Activated CD4-positive, alpha-beta T cell treated with anti-CD3 and anti-CD28 coated beads, Interleukin-10, Interleukin-2, amounts not matched to agents 100 ng/mL and 50 ng/mL, durations not matched to agents 16 hours and 8 hours (primary cell): Measurements from ENCODE around the gene MRE11.
"Not testable (repeated sequence)": the region's sequence is repeated elsewhere in the genome, so short reads cannot be mapped to it uniquely, and the experiment has no call there.

Experiments used
- DNase-seq: peaks from one replicate; pipeline ENCODE4 v3.0.0-alpha.2; 2020

MRE11 gene

DNA sequence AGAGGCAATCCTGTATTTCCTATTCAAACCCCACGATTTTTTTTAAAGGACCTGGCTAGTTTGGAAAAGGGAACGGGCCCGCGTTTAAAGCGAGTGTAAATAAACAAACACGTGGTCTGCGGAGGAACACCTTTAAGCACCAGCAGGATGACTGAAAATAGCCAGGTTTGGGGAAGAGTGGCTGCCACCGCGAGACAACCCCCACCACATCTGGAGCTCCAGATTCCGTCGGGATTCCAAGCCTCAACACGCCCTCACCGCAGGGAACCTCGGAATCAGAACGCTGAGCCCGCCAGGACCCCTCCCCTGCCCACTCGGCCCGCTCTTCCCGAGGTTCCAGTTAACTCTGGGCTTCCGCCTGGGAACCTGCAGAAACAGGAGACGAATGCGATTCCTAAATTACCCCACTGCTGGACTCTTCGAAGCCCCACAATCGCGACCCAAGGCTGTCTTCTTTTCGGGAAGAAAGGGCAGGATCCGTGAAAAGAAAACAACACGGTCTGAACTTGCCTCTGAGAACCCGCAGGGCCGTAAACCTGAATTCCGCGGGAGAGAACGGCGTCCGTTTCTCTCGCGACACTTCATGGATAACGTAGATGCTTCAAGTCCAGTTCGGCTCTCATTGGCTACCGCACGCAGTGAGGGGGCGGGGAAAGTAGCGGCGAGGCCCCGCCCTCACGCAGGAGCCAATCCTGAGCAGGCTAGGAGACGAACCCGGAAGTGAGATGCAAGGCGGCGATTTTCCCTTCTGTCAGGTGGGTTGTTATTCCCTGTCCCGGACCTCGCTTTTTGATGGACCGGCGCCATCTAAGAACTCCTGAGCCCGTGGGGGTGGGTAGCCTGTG, at the start of gene MRE11, which contains the start of gene ANKRD49:
TSS of gene MRE11 (minus strand) at position 564 of the 845 bp plus-strand sequence. CDS start 1,043 bp downstream, outside the sequence.
TSS of gene ANKRD49 (plus strand) at position 704 of the 845 bp plus-strand sequence. CDS start 2,710 bp downstream, outside the sequence.
- DNase-seq, result peak; percentile 98

DNA sequence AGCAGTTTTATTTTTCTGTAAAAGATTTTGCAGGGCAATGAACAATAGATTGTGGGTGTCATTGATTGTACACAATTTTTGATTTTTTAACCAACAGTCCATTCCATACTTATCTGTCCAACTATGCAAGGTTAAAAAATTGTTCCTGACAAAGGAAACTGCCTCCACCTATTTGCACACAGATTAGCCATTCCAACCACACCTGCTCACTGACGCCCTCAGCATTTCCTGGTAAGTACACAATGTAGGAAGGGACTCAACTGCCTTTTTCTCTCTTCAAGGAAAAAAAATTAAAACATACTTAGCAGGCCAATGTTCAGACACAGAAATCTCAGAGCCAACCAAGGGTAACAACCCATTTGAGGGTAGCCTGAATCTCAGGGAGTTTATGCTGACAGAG, 45.8 kb upstream of the MRE11 start:
- DNase-seq, result no peak

DNA sequence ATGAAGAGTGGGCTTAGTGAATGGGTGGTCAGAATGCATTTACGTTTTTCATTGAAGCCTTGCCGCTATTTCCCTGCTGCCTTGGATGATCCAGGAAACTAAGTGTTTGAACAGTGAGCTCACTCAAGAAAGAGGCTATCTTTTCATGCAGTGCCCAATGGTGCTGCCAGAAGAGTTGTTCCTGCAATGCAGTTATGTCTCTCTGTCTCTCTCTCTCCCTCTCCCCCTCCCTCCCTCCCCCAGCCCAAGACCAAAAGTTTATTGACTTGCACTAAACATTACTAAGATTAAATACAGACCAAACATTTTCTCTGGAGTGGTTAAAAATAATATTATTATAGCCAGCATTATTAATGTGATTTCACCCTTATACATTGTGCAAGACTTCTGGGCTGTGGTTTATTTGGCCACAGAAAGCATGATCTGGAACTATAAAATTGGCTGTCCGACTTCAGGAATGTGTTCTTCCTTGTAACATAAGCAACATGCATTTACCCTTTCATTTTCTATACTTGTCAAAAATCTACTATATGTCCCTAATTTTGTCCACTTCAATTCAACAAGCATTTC, 43.5 kb upstream of the MRE11 start:
- no peak for DNase-seq

DNA sequence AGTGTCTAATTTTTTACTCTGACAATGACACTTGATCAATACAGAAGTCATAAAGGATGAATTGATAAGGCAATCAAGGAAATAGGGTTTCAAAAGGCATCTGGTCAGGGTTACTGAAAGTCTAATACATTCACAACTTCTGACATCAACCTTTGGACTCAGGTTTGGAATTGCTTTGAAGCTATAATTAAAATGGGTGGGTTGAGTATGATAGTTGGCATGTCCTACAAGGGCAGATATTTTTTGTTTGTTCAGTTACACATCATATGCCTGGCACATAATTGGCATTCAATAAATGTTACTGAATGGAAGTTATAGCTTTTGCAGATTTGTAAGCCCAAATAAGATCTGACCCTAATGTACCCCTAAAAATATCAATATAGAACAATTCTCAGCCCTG, 42.7 kb upstream of the MRE11 start:
- DNase-seq, result no peak

DNA sequence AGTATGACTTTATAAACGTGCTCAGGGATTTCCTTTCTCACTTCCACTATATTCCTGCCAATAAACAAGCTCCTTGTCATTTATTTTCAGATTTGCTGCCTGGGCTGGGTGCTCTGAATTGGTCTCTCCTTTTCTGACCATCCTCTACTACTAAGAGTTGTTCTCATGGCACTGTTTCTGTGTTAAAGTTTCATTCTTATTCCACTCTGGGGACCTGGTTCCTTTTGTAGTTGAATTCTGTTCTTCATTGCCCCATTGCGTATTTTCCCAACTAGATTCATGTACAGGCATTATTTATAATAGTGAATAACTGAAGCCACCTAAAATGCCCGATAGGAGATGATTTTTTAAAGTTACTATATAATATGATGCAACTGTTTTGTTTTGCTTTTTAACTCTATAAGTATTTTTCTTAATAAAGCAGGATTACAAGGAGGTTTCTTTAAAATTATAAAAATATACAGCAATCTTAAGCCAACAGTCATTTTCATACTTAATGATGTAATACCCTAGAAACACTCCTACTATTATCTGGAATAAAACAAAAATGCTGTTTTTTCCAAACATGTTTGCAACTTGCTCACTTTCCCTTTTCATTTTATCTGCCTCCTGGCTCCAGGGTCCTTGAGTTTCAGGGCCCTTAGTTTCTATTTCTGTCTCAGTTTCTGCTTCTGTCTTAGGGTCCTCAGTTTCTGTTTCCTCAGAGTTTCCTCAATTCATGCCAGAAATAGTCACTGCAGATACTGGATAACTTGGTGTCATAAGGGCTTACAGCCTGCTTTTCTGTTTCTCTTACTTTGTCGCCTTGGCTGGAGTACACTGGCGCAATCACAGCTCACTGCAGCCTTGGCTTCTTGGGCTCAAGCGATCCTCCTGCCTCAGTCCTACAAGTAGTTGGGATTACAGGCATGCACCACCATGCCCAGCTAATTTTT, 40.3 kb upstream of the MRE11 start:
- no peak for DNase-seq

DNA sequence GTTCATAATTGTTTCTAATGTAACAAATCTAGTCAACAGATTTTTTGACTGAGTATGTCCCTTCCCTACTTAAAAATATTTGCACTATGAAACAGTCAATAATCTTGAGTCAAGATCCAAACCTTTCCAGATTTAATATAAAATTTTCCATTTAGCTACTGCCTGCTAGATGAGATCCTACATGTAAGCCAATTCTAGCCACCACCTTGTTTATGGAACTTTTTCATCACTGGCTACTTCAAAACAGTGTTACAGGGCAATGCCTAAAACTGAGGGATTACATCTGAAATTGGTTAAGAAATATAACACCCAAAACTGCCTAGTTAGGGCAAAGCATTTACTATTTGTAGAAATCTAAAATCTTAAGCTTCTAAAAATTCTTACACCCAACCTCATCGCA, 39.6 kb upstream of the MRE11 start:
- DNase-seq, result no peak

DNA sequence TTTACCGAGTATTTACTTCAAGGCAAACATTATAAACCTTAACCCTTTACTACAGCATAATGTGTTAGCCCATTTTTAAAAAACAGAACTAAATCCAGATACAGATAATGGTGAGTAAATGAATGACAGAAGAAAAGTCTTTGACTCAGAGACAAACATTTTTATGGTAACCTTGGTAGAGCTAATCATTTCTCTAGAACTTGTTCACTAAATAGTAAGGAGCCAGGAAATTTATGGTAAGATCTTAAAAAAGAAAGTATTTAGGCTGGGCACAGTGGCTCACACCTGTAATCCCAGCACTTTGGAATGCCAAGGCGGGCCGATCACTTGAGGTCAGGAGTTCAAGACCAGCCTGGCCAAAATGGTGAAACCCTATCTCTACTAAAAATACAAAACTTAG, 38.6 kb upstream of the MRE11 start:
- DNase-seq, result no peak

DNA sequence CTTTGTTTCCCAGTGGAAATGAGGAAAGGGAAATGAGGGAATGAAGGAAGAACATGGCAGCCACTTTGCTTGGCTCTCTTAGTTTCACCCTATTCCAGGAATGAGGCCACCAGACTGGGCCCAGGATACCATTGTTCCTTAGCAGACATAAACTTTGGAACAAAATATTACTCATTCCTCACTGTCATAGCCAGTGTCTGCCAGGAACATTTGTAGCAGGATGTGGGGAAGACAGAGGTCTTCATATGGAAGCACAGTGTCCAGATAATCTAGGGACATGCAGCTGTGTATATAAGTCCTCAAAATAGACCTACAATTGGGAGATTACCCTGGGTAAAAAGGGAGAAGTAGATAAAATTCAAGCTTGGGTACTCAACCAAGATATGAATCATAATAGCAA, 34.9 kb upstream of the MRE11 start:
- DNase-seq, result no peak

DNA sequence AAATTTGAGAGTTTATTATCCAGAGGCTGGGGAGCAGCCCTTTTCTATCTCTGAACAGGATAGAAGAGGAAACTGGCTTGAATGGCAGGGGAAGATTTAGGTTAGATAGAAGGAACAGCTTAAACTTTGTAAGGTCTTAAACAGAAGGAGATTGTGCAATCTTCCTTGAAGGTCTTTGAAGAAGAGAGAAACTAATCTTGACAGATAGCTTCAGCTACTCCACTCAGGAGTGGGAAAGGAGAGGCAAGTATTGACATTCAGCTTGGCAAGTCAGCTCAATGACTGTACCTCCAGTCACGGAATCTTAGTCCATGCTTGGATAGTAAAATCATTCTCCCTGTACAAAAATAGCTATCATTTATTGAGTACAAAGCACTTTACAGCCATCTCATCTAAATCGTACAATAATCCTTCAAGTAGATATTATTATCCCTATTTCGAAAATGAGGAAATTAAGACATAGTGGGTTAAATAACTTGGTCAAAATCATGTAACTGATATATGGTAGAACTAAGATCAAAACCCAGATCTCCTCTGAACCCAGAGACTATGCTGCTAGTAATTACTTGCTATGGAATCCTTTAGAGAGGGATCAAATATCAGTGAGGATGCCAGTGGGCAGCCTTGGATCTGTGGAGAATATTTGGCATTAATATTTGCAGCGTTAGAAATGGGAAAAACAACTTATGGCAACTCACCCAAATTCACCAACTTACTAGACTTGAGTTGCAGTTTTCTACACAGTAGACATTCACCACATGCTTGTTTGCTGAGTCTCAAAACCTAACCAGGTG, 33.2 kb upstream of the MRE11 start:
- no peak for DNase-seq

DNA sequence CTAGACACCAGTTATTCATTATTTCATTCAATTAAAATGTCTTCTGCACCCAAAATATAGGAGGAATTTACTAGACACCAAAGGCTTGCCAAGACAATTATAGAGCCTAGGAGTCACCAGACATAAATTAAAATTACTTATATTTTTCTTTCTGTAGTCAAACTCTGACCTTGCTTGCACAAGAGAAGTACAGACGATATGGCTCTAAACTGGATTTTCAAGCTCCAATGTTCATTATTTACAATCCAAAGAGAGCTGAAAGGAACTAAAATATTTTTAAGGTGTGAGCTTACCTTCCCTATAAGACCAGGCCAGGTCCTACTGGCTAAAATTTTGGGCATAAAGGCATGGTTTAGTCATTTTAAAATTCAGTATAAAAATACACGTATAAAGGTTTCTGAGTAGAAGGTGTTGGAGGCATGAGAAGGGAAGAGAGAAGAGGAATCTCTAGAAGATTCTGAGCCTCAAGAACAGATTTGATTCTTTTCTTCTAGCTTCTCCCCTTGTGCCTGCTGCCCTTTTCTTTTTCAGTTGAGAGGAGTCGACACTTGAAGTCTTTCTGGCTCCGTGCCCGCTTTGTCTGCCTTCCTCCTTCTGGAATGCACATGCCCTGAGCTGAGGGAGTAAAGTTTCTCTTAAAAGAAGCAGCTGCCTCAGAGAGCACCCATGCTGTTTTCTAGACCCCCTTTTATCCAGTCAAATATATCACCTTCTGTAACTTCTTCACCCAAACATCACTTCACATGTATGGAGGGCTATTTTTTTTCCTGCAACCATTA, 32.1 kb upstream of the MRE11 start:
- DNase-seq, result no peak

DNA sequence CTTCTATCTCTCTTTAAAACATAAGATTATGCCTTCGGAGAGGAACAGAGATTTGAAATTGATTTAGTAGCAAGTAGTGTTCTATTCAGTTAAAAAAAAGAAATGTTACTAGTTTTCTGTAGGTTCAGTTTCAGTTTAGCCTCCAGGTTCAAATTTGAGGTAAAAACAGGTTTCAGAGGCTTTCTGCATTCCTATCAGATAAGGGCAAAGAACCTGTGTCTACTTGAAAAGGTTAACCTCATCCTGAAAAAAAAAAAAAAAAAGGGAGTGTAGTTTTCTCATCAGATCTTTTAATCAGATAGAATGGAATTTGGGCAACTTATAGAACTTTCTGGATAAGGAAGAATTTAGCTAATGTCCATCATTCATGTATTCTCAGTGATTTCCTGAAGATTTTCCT, 30.7 kb upstream of the MRE11 start:
- DNase-seq, result no peak

DNA sequence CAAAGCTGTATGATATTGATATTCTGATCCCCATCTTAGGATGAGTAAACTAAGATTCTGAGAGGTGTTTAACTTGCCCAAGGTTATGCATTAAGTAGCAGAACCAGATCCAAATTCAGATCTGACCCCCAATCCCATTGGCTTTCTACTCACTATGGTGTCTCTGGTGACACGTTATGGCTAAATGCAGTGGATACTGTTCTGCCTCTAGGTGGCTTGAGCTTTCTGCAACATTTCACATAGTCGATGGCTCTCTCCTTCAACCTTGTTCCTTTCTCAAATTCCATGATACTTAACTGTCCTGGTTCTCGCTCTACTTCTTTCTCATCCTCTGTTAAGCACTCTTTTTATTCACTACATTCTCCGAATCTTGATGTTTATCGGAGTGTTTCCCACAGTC, 28.0 kb upstream of the MRE11 start:
- peak; percentile 11 for DNase-seq

DNA sequence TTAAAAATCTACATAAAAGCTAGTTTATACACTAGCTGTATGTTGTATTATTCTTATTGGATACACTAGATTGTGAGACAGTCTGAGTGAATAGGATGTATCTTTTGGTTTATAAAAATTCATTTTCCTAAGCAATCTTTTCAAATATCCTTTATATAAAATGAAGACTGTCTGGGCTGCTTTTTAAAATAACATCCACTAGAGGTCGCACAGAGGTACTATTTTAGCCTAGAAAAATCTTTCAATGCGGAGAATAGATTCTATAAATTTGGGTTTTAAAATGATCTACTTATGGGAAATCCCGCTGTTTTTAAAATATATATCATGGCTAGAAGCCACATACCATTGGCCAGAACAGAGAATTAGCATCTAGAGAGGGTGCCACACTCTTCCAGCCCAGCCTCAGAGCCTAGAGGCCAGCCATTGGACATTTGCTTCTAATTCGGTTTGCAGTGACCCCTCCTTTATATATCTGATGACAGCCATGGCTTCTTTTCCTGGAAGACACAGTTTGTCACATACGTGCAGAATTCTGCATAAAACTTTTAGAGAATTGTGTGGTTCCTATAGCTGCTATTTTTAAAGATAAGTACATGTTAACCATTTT, 25.9 kb upstream of the MRE11 start:
- DNase-seq, result peak; percentile 30

DNA sequence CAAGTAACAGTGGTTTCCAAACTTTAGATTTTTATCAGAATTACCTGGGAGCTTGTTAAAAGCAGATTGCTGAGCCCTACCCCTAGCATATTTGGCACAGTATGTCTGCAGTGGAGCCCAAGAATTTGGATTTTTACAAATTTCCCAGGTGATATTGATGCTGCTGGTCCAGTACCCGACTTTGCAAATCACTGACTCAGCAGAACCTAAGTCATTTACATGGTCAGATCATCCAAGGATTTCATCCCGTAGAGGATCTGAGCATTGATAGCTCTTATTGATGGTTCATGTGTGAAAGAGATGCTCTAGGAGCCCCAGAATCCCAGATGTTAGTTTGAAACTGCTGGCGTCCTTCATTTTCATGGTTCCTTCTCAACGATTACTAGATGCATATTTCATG, 24.7 kb upstream of the MRE11 start:
- DNase-seq, result no peak

DNA sequence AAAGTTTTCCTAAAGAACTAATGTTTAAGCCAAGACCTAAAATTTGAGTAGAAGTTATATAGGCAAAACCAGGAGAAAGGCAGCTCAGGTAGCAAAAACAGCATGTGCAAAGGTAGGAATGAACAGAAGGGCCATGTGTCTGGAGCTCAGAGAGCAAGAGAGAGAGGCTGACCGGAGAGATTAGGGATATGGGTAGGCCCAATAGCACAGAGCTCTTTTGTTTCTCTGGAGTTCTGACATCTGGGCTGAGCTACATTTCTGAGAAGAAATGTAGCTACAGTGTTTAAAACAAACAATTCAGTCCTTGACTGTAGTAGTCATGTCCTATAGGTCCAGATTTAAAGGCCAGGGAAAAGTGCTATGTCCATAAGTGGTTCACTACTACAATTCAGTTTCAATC, 23.1 kb upstream of the MRE11 start:
- DNase-seq, result no peak

DNA sequence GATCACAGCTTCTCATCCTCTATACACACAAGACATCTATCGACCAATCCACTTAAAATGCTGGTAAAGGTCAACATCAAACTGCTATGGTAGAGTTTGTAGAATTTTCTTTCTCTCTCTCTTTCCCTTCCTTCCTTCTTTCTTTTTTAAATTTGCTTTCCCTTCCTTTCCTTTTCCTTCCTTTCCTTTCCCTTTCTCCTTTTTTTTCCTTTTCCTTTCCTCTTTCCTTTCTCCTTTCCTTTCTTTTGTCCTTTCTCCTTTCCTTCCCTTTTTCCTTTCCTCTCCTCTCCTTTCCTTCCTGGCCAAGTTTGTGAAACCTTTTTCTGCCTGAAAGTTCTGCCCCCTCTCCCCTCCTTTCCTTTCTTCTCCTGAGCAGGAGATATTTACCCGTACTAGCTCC, 21.8 kb upstream of the MRE11 start:
- DNase-seq, result no peak

DNA sequence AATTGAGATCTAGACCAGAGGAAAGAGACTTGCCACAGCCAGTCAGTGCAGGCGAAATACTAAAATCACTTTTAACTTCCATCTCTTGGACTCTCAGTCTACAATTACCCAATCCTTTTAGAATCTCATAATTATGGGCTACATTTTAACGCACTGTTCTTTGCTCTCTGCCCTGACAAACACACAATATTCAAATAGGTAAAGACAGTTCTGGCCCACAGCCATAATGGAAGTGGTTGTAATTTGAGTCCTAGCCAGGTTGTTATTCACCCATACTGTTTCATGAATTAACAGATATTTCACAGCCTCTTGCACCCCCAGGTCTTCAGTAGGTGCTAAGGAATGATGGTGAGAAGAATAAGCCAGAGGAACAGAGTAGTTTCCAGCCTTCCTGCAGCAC, 19.4 kb upstream of the MRE11 start:
- no peak for DNase-seq

DNA sequence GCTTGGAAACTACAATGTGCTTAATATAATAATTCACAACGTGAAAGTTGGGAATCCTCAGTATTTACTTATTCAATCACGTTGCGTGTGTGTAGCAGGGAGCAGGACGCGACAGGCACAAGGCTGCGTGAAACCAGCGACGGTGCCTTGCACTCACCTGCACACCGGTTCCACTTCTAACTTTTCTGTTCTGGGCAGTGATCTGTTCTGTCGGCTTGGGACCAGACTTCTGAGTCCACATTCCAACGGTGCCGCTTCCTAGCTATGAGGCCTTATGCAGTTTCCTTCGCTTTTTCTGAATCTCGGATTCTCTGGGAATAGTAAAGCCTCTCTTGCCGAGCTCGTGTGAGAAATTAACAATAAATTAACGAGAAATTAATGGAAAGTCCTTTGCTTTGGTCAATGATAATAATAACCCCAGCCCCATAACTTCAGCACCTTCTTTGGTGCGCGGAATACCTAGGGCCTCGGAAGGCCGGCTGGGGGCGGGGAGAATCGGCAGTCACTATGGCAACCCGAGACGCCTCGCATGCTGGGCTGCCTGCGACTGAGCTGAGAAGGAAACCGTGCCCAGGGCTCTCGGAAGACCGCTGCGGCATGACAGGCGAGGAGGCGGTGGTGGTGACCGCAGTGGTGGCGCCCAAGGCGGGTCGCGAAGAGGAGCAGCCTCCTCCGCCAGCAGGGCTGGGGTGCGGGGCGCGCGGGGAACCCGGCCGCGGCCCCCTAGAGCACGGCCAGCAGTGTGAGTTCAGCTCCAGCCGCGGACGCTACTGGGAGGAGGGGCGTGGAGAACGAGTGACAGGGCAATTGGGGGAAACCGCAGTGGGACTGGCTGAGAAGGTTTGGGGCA, 18.5 kb upstream of the MRE11 start, which contains the start of gene C11orf97:
TSS of gene C11orf97 (plus strand) at position 530 of the 850 bp plus-strand sequence. CDS start at position 598, 68 bp downstream.
- DNase-seq, result peak; percentile 61

DNA sequence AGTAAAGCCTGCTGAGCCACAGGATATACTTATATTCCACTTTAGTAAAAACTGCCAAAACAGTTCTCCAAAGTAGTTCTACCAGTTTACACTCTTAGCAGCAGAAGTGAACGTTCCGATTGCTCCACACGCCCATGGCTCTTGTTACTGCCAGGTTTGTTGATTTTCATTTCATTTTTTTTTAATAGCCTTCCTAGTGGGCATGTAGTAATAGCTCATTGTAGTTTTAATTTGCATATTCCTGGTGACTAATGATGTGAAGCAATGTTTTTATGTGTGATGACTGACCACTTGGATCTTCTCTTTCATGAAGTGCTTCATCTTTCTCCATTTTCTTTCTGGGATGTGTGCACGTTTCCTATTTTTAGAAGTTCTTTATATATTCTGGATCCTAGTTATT, 13.8 kb upstream of the MRE11 start:
- DNase-seq, result no peak

DNA sequence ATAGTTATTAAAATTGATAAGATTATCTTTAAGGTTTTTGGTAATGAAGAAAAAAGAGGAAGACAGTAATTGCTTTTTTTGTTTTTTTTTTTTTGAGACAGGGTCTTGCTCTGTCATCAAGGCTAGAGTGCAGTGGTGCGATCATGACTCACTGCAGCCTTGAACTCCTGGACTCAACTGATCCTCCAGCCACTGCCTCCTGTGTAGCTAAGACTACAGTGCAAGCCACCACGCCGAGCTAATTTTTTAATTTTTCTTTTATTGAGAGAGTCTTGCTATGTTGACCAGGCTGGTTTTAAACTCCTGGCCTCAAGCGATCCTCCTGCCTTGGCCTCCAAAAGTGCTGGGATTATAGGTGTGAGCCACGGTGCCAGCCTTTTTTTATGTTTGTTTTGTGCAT, 12.9 kb upstream of the MRE11 start:
- DNase-seq, result not testable (repeated sequence)
